ENCODE results near the gene EVC.

The EVC gene

GRCh38 chr4:5735463-5735862 lies 24.5 kb downstream of the EVC start:
- no peak for DNase-seq

GRCh38 chr4:5738061-5738460 lies 27.1 kb downstream of the EVC start:
- DNase-seq = no peak

- no peak for DNase-seq
These were observed 31.4 kb downstream of the EVC start for GRCh38 chr4:5742388-5742787.

- DNase-seq = no peak
These were observed 32.0 kb downstream of the EVC start for GRCh38 chr4:5742968-5743367.

DNA sequence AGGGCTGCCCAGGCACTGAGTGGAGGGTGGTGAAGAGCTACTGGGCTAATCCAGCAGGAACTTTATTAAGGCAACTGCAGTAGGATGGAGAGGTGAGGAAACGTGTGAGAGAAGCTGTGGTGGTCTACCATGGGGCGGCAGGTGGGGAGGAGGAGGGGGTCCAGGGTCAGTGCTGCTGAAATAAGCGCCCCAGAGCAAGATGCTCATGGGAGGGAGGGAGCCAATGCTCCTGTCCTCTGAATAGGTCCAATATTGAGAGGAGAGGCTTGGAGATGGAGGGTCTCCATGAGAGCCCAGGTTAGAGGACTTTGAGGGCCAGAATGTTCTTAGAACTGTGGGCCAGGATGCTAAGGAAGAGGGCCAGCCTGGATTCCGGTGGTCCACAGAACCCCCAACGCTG lies 35.2 kb downstream of the EVC start:
- DNase-seq = no peak

DNA sequence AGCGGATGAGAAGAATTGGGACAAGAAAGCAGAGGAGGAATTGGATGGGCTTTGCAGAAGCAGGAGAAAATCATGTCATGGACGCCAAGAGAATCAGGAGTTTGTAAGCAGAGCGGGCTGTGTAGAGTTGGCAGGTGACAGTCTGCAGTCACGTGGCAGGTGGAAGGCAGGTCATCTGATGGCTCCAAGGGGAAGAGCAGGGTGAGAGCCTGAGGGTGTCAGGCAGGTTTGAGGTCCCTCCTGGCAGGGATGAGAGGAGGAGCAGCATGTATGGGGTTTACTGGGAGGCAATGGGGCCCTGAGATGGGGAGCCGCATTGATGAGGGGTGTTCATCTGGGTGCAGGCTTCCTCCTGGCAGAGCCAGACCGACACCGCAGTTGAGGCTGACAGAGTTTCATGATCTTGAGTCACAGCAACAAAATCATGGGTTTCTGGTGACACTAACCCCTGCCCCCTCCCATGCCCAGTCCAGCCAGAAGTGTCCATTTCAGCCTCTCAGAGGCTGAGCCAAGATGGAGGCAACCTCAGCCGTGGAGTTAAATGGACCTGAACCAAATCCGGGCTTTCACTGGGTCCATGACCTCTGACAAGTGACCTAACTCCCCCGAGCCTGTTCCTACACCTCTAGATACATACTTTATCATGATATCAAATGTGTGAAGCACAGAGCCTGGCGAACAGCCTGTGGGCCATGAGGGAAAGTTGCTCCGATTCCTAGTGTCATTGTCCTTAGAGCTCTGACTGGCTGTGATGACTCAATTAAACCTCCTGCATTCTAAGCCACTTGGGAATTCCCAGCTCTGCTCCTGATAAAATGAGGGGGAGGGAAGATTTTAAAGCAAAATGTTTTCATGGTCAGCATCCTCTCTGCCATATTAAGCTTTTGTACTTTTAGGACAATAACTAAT lies 36.1 kb downstream of the EVC start:
- DNase-seq = no peak

- no peak for DNase-seq
These were observed 36.9 kb downstream of the EVC start for GRCh38 chr4:5747738-5748375.

- no peak for DNase-seq
These were observed 38.6 kb downstream of the EVC start for GRCh38 chr4:5749568-5749967.

DNA sequence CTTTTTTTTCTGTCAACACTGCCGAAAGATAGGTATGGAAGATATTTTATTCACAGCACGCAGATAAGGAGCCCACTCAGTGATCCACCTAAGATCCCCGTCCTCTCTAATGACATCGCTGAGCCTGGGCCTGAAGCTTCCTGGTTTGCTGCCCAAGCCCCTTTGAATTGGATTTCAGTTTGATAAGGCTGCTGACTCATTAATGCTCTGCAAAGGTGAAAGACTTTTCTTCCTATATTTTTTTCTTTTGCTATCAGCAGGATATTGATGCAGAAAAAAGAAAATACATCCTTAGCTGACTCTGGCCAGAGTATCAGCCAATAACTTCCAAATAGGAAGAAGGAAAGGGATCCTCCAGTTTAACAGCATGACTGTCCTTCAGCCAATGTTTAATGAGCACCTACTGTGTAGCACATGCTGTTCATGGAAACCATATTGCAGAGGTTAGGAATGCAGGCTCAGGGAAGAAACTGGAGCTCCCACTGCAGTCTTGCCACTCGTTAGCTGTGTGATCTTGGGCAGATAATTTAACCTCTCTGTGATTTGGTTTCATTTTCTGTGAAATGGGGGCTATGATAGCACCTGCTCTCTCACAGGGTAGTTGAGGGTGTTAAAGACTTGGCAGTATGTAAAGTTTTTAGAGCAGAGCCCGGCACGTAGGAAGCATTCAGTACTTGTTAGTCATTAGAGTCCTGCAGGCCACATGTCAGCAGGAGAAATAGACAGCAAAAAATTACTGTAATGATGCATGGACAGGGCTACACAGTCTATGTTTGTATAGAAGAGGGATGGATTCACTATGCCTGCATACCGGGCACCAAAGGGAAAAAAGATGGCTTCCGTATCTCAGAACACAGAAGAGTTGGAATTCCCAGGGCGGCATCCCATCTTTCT lies 39.3 kb downstream of the EVC start:
- DNase-seq = no peak

- DNase-seq = no peak
These were observed 40.1 kb downstream of the EVC start for GRCh38 chr4:5750946-5751665.

- DNase-seq = no peak
These were observed 40.8 kb downstream of the EVC start for GRCh38 chr4:5751666-5752375.

DNA sequence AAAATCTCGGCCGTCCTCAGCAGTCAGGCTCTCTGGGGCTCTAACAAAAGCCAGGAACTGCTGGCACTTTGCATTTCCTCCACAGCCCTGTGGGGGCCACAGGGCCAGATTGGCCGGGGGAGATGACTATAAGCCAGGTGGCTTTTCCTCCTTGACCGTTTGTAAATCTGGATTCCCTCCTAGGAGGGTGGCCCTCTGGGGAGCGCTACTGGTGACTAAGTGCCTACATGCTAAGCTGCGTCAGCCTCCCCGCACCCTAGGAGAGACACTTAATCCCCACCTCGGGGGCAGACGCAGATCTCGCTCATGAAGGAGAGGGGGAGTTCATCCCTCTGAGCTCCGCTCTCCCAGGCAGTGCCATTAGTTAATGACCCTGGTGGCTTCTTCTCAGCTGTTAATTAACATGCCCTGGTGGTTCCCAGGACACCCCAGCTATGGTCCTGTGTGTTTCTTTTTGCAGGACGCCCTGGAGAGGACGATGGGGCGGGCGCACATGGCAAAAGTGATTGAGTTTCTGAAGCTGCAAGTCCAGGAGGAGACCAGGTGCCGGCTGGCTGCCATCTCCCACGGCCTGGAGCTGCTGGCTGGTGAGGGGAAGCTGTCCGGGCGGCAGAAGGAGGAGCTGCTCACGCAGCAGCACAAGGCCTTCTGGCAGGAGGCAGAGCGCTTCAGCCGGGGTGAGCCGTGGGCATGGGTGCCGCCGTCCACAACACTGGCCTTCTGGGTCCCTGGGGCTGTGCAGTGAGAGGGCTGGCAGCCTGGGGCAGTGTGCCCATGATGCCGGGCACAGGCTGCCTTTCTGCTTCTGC lies 41.6 kb downstream of the EVC start:
- DNase-seq = no peak

GRCh38 chr4:5753366-5753765 lies 42.4 kb downstream of the EVC start:
- DNase-seq = no peak

DNA sequence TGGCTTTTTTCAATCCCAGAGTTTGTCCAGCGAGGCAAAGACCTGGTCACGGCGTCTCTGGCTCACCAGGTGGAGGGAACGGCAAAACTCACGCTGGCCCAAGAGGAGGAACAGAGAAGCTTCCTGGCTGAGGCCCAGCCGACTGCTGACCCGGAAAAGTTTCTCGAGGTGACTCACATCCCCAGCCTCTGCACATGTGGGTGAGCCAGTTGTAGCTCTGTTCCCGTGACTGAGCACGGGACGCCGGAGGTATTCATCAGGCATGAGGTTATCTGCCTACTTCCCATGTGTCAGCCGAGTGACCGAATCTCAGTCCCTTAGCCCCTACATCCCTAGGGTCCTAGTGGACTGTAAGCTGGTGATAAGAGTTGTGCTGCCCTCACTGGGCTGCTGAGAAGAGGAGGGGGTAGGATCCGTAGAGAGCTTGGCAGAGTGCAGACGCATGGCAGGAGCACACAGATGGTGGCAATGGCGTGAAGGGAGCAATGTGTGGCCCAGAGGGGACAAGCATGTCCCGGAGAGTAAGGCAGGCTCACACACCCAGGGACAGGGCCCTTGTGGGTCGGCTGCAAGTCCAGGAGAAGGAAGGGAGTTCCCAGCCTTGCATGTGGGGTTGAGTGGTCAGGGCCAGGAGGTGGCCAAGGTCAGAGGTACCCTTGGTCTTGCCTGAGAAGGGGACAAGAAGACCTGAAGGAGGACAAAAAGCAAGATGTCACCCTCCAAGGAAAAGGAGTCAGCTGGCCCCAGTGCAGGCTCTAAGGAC lies 42.9 kb downstream of the EVC start:
- no peak for DNase-seq

- DNase-seq = no peak
These were observed 43.5 kb downstream of the EVC start for GRCh38 chr4:5754529-5754881.

- DNase-seq = no peak
These were observed 44.2 kb downstream of the EVC start for GRCh38 chr4:5755161-5755560.

GRCh38 chr4:5755679-5756078 lies 44.7 kb downstream of the EVC start:
- no peak for DNase-seq

DNA sequence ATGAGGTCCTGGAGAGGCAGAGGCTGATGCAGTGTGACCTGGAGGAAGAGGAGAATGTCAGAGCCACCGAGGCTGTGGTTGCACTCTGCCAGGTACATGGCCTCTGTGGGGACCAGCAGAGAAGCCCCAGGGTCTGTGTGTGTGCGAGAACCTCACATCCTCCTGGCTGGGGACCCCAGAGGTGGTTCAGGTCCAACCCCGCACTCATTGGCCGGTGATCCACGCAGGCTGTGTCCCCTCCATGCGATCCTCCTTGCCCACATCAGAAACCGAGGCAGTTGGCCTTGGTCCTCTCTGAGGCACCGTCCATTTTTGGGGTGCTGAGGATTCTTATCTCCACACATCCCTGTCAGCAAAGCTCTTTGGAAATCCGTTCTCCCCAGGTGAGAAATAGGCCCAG lies 45.3 kb downstream of the EVC start:
- DNase-seq = no peak

DNA sequence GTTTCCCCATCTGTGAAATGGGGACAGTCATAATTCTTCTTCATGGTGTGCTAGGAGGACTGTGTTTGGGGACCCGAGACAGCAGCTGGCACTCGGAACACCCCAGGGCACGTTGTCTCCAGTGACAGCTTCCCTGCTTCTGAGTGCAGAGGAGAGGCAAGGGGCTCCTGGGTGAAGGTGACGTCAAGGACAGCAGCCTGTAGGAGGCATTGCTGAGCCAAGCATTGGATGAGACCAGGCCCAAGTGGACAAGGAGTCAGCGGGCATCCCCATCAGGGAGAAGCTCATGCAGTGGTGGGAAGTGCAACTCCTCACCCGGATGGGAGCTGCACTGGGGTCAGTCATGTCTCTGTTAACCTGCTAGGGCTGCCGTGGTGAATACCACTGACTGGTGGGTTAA lies 46.1 kb downstream of the EVC start:
- no peak for DNase-seq

DNA sequence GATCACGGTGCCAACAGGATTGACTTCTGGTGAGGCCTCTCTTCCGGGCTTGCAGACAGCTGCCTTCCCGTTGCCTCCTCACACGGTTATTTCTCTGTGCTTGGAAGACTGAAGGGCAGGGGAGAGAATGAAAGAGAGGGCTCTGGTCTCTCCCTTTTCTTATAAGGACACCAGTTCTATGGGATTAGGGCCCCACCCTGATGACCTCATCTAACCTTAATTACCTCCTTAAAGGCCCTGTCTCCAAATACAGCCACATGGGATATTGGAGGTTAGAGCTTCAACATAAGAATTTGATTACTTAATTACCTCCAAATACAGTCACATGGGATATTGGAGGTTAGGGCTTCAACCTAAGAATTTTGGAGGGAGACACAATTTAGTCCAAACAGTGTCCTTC lies 46.5 kb downstream of the EVC start:
- no peak for DNase-seq

DNA sequence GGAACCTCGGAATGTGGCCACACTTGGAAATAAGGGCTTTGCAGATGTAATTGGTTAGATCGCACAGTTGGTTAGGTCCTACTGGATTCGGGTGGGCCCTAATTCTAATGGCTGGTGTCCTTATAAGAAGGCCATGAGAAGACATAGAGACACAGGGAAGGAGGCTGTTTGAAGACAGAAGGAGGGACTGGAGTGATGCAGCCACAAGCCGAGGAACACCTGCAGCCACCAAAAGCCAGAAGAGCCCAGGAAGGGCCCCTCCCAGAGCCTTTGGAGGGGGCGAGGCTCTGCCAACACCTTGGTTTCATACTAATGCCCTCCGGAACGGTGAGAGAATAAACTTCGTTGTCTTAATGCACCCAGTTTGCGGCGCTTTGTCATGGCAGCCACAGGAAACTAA lies 47.0 kb downstream of the EVC start:
- no peak for DNase-seq

Data from NCI-H2081 (cell line).